Endothelial cell of umbilical vein (primary cell): Measurements from ENCODE around the gene FGF19. TPM values are rescaled to one million over a fixed set of nuclear protein-coding genes. Genes with fewer than 3 reads are reported as not detected.

Source experiments
- BruUV-seq: library from RNA; stranded (reverse); fragments of 400-500 nt; replicated peaks from 2 replicates; lab custom pipeline; 2021; lab: Mats Ljungman, UMichigan
- CTCF ChIA-PET: fragments of 300-600, 350-600 bp; sonication (Branson Sonifier 250); formaldehyde crosslinking; loops from one replicate; lab custom pipeline; 2021; ENCODE audit warnings: antibody characterized with exemption, inconsistent platforms; lab: Charles Lee
- POLR2A ChIA-PET: fragments of 300-600, 350-600 bp; sonication (Branson Sonifier 250); formaldehyde crosslinking; loops from one replicate; lab custom pipeline; 2021; ENCODE audit warnings: antibody characterized with exemption, inconsistent platforms; lab: Charles Lee
- DNase-seq: peaks from one replicate; pipeline ENCODE4 v3.0.0-alpha.2; 2011; ENCODE audit warnings: low read depth, low spot score
- FAIRE-seq: peaks from 2 replicates; lab custom pipeline; 2011; peaks lifted over from hg19 to GRCh38; lab: Jason Lieb, UNC
- H2AFZ ChIP-seq: 2 replicates; pipeline ENCODE4 v1.6.0; 2012; ENCODE audit warnings: low read depth, low read length, control low read depth, inconsistent platforms
- H3K27ac ChIP-seq: 2 replicates; pipeline ENCODE4 v1.5.1; 2011; ENCODE audit warnings: low read depth, mild to moderate bottlenecking, control low read depth, low read length, moderate library complexity; ENCODE audit not compliant: insufficient read depth
- H3K27me3 ChIP-seq, 2 experiments: 2 replicates each; pipeline versions ENCODE4 v1.6.0 to v1.6.1; 2011; ENCODE audit warnings: low read length in 2 of 2, mixed read lengths in 1 of 2; ENCODE audit not compliant: control insufficient read depth in 2 of 2, insufficient read depth in 2 of 2
- H3K36me3 ChIP-seq, 2 experiments: 2 replicates in 1 of 2; 3 replicates in 1 of 2; pipeline ENCODE4 v1.5.1; 2011; ENCODE audit warnings: low read length in 2 of 2, mild to moderate bottlenecking in 1 of 2, moderate library complexity in 1 of 2; ENCODE audit not compliant: control insufficient read depth in 2 of 2, insufficient read depth in 2 of 2; ENCODE audit errors: extremely low read depth in 1 of 2
- H3K4me1 ChIP-seq: 3 replicates; pipeline ENCODE4 v1.5.1; 2011; ENCODE audit warnings: mild to moderate bottlenecking, low read length; ENCODE audit not compliant: control insufficient read depth, insufficient read depth; ENCODE audit errors: extremely low read depth
- H3K4me2 ChIP-seq: 2 replicates; pipeline ENCODE4 v1.6.1; 2011; ENCODE audit warnings: low read length, control low read depth, mixed read lengths; ENCODE audit not compliant: insufficient read depth
- H3K4me3 ChIP-seq, 3 experiments: fragments of 200-600 bp in 1 of 3; sonication (generic), shearing (Covaris generic) in 1 of 3; replicated peaks in 1 of 3; 2 replicates each; pipeline ENCODE4 v1.5.1; 2011 to 2016; ENCODE audit warnings: control low read depth in 3 of 3, low read length in 3 of 3, mild to moderate bottlenecking in 2 of 3, inconsistent platforms in 1 of 3, low read depth in 1 of 3, moderate library complexity in 1 of 3; ENCODE audit not compliant: insufficient read depth in 1 of 3
- H3K79me2 ChIP-seq: 2 replicates; pipeline ENCODE4 v1.6.0; 2012; ENCODE audit warnings: low read length, inconsistent platforms; ENCODE audit not compliant: control insufficient read depth, insufficient read depth
- H3K9ac ChIP-seq: replicated peaks from 2 replicates; pipeline ENCODE3; 2011; ENCODE audit warnings: low read length, control low read depth; ENCODE audit not compliant: insufficient read depth; ENCODE audit errors: extremely low read depth
- H3K9me1 ChIP-seq: replicated peaks from 3 replicates; pipeline ENCODE4 v1.6.0; 2011; ENCODE audit warnings: mild to moderate bottlenecking, low read length; ENCODE audit not compliant: control insufficient read depth, insufficient read depth; ENCODE audit errors: extremely low read depth
- H3K9me3 ChIP-seq: replicated peaks from 2 replicates; pipeline ENCODE4 v1.5.1; 2012; ENCODE audit warnings: low read length, inconsistent platforms; ENCODE audit not compliant: control insufficient read depth, insufficient read depth
- H4K20me1 ChIP-seq: replicated peaks from 2 replicates; pipeline ENCODE3; 2011; ENCODE audit warnings: mild to moderate bottlenecking, low read length; ENCODE audit not compliant: control insufficient read depth, insufficient read depth; ENCODE audit errors: extremely low read depth
- EZH2 ChIP-seq: IDR thresholded peaks from 2 replicates; pipeline ENCODE4 v1.6.1; 2012; ENCODE audit warnings: borderline replicate concordance, low read depth, mild to moderate bottlenecking, moderate library complexity, low read length, inconsistent platforms; ENCODE audit not compliant: severe bottlenecking
- FOS ChIP-seq: IDR thresholded peaks from 2 replicates; pipeline ENCODE4 v1.6.1; 2011; ENCODE audit warnings: mild to moderate bottlenecking, low read length, moderate library complexity, borderline replicate concordance; ENCODE audit not compliant: insufficient read depth
- GATA2 ChIP-seq: IDR thresholded peaks from 2 replicates; pipeline ENCODE4 v1.7.0; 2011; ENCODE audit warnings: low read depth, mild to moderate bottlenecking, moderate library complexity, mixed read lengths, low read length; ENCODE audit not compliant: insufficient read length, insufficient read depth
- JUN ChIP-seq: IDR thresholded peaks from 2 replicates; pipeline ENCODE4 v1.6.1; 2011; ENCODE audit warnings: borderline replicate concordance, low read depth; ENCODE audit not compliant: insufficient read length, insufficient read depth
- MYC ChIP-seq: IDR thresholded peaks from one replicate; pipeline ENCODE4 v1.6.1; 2011; ENCODE audit warnings: mild to moderate bottlenecking, low read depth, low read length
- POLR2A ChIP-seq: IDR thresholded peaks from 2 replicates; pipeline ENCODE4 v1.6.1; 2012; ENCODE audit warnings: low read depth, mild to moderate bottlenecking, control low read depth, low read length
- POLR2AphosphoS5 ChIP-seq: IDR thresholded peaks from 2 replicates; pipeline ENCODE4 v1.6.1; 2012; ENCODE audit warnings: low read depth, mild to moderate bottlenecking, control low read depth, low read length, moderate library complexity; ENCODE audit not compliant: insufficient read depth
- dilution Hi-C: fragments of 300-500 bp; cut with MboI; formaldehyde crosslinking; loops from one replicate; pipeline ENCODE4 v1.15.0; 2019; ENCODE audit warnings: low sequenced_read_pairs; ENCODE audit not compliant: extremely low pct_ligation_motif_present
- intact Hi-C: fragments of 100-400 bp; cut with micrococcal nuclease; formaldehyde crosslinking; loops from one replicate; pipeline ENCODE4 v1.10.0; 2022
- polyA plus RNA-seq, 4 experiments: library from polyadenylated mRNA; depleted of rRNA in 3 of 4; stranded (reverse) in 3 of 4; unstranded in 1 of 4; fragments of >200 nt; gene quantifications; 2 replicates each; pipeline versions ENCODE4 v1.2.1 to v1.2.3, GENCODE V29; 2011 to 2012; ENCODE audit warnings: missing spikeins in 1 of 4
- total RNA-seq: library from RNA; stranded (reverse); gene quantifications from 2 replicates; pipeline ENCODE4 v1.2.3, GENCODE V29; 2021
- TF ChIP-seq, protein P1 (sequence below), 2 donors: IDR thresholded peaks; 1 replicate in 1 of 2; 2 replicates in 1 of 2; pipeline ENCODE4 v1.5.1; 2011; ENCODE audit warnings: low read length in 2 of 2, mild to moderate bottlenecking in 2 of 2, moderate library complexity in 2 of 2, control low read depth in 1 of 2, inconsistent platforms in 1 of 2, low read depth in 1 of 2; ENCODE audit not compliant: insufficient read depth in 1 of 2; ENCODE audit errors: extremely low read depth in 1 of 2
- TF ChIP-seq, protein P2 (sequence below): IDR thresholded peaks from 2 replicates; pipeline ENCODE4 v1.6.1; 2011; ENCODE audit not compliant: insufficient read depth, insufficient read length

The FGF19 gene
- total and polyA plus RNA-seq, 2 donors (not counting 3 experiments of a cell fraction or from before 2014, with no cell fraction given) = 0.03 TPM; not detected in 1

DNA sequence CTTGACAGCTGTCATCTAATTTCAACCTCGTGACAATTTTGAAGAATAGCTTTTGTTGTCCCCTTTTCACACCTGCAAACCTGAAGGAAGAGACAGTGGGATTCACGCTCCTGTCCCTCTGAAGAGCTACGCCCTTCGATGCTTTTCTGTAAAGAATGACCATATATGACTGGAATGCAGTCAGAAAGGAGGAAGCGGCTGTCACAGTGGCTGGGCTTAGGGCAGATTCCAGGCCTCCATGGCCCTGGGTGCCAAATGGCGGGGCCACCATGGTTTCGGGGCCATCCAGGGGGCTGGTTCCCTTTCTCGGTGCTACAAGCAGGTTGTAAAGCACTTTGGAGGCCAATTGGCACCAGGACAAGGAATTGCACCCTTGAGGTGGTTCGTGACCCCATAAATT is 22.2 kb upstream of the FGF19 start:
- H3K36me3 ChIP-seq = no peaks in the 10 kb centered on the region
- intact Hi-C loops (no loop called here), dilution Hi-C loops (no loop called here)
- DNase-seq (no peak), FAIRE-seq (no peak)
- no peaks in the 10 kb centered on the region for H3K9me1 ChIP-seq
- no peak overlapping the region for H3K9ac ChIP-seq
- H4K20me1 ChIP-seq = no peaks in the 10 kb centered on the region
- no peak overlapping the region for H3K4me3 ChIP-seq
- no TSS peak for BruUV-seq
- H2AFZ ChIP-seq = no peak overlapping the region
- TF ChIP-seq, protein P1, sequence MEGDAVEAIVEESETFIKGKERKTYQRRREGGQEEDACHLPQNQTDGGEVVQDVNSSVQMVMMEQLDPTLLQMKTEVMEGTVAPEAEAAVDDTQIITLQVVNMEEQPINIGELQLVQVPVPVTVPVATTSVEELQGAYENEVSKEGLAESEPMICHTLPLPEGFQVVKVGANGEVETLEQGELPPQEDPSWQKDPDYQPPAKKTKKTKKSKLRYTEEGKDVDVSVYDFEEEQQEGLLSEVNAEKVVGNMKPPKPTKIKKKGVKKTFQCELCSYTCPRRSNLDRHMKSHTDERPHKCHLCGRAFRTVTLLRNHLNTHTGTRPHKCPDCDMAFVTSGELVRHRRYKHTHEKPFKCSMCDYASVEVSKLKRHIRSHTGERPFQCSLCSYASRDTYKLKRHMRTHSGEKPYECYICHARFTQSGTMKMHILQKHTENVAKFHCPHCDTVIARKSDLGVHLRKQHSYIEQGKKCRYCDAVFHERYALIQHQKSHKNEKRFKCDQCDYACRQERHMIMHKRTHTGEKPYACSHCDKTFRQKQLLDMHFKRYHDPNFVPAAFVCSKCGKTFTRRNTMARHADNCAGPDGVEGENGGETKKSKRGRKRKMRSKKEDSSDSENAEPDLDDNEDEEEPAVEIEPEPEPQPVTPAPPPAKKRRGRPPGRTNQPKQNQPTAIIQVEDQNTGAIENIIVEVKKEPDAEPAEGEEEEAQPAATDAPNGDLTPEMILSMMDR (IDR thresholded peaks at IDR 0.05; ENCODE audit: extremely low read depth in 1 of 2, insufficient read depth in 1 of 2, low read depth in 1 of 2, low read length in 2 of 2) = no peak
- TF ChIP-seq MYC (no peak), FOS (no peak), POLR2A (no peak), GATA2 (no peak), EZH2 (no peak), JUN (no peak), POLR2AphosphoS5 (no peak)
- TF ChIP-seq, protein P2, sequence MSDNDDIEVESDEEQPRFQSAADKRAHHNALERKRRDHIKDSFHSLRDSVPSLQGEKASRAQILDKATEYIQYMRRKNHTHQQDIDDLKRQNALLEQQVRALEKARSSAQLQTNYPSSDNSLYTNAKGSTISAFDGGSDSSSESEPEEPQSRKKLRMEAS = no peak
- H3K27ac ChIP-seq = no peak overlapping the region
- H3K79me2 ChIP-seq = no peaks in the 10 kb centered on the region
- H3K9me3 ChIP-seq = no peaks in the 10 kb centered on the region
- ChIA-PET CTCF (no interaction called here), POLR2A (no interaction called here)
- H3K27me3 ChIP-seq = peaks cover 18 to 26% of the 10 kb centered on the region in 2 experiments
- H3K4me1 ChIP-seq = no peaks in the 10 kb centered on the region
- H3K4me2 ChIP-seq = no peak overlapping the region
